Measurements from ENCODE around the gene JAG2. TPM values are rescaled to one million over a fixed set of nuclear protein-coding genes. Genes with fewer than 3 reads are reported as not detected.

JAG2 gene
- total and polyA plus RNA-seq, 11 donors = 19.1 to 62.4 (median 25.9) TPM

- ATAC-seq (peak in 1 of 4 donors; percentile 2), DNase-seq (no peak)
- H3K9me3 ChIP-seq = no peaks in the 10 kb centered on the region
- H3K36me3 ChIP-seq = no peaks in the 10 kb centered on the region
- H3K4me1 ChIP-seq = peaks cover 11 to 65% (median 35%) of the 10 kb centered on the region in 12 donors
- intact Hi-C loops (cut with DNase I) = loop anchor here in 5 of 10 donors (5.0 to 10.0 kb wide), 2 partner anchors 71 to 74 kb away; no protein-coding TSS in a partner anchor
- no peak for TF ChIP-seq CTCF (IDR thresholded peaks at IDR 0.05)
- TF ChIP-seq POLR2A (IDR thresholded peaks at IDR 0.05) = no peak
- peak overlapping the region in 9 of 12 donors; percentile 18 to 74 (median 64) for H3K4me3 ChIP-seq
- peak overlapping the region in 2 of 12 donors; percentile 23 to 24 for H3K27ac ChIP-seq
- H3K27me3 ChIP-seq = peaks cover 0 to 34% (median 0%) of the 10 kb centered on the region in 9 donors
- 68 to 85% (median 83%) methylated on average over 19 to 32 of the region's 32 CpGs for WGBS, 4 donors
These were observed 2.7 kb downstream of the JAG2 start for GRCh38 chr14:105165761-105166485.

- peak overlapping the region in 3 of 12 donors; percentile 64 to 68 (median 64) for H3K4me3 ChIP-seq
- H3K4me1 ChIP-seq = peaks cover 7 to 58% (median 28%) of the 10 kb centered on the region in 12 donors
- DNase-seq (no peak), ATAC-seq (no peak)
- TF ChIP-seq POLR2A (IDR thresholded peaks at IDR 0.05) = no peak
- TF ChIP-seq CTCF (IDR thresholded peaks at IDR 0.05) = no peak
- 63 to 79% (median 67%) methylated on average over 8 to 10 of the region's 10 CpGs for WGBS, 4 donors
- peaks cover 0 to 29% (median 0%) of the 10 kb centered on the region in 9 donors for H3K27me3 ChIP-seq
- intact Hi-C loops (cut with DNase I) = loop anchor here in 5 of 10 donors (5.0 to 10.0 kb wide), 2 partner anchors 70 to 73 kb away; no protein-coding TSS in a partner anchor
- no peaks in the 10 kb centered on the region for H3K36me3 ChIP-seq
- peak overlapping the region in 1 of 12 donors; percentile 24 for H3K27ac ChIP-seq
- no peaks in the 10 kb centered on the region for H3K9me3 ChIP-seq
These were observed 3.4 kb downstream of the JAG2 start for GRCh38 chr14:105165134-105165704.

GRCh38 chr14:105163040-105163742 lies 5.4 kb downstream of the JAG2 start:
- no peak for DNase-seq
- H3K27me3 ChIP-seq = peaks cover 0 to 14% (median 0%) of the 10 kb centered on the region in 9 donors
- TF ChIP-seq CTCF (IDR thresholded peaks at IDR 0.05) (no peak), POLR2A (IDR thresholded peaks at IDR 0.05) (no peak)
- 70 to 83% (median 77%) methylated on average over 13 to 18 of the region's 18 CpGs for WGBS, 4 donors
- peak in 1 of 4 donors; percentile 1 for ATAC-seq
- H3K4me1 ChIP-seq = peaks cover 0 to 43% (median 18%) of the 10 kb centered on the region in 12 donors
- intact Hi-C loops (cut with DNase I) = loop anchor here in 3 of 10 donors (5.0 to 10.0 kb wide), 2 partner anchors 68 to 71 kb away; no protein-coding TSS in a partner anchor
- no peaks in the 10 kb centered on the region for H3K9me3 ChIP-seq
- no peak overlapping the region for H3K4me3 ChIP-seq
- H3K36me3 ChIP-seq = no peaks in the 10 kb centered on the region
- no peak overlapping the region for H3K27ac ChIP-seq

Data from heart left ventricle (tissue), 16 donors.